SK-N-MC (cell line): ENCODE measurements around the gene METAP1.

Experiments used
- EZH2 ChIP-seq: fragments of 200-600 bp; sonication (generic); IDR thresholded peaks from one replicate; pipeline ENCODE4 v1.6.1; 2017; ENCODE audit warnings: antibody characterized with exemption
- FOXP2 ChIP-seq: optimal IDR thresholded peaks from 2 replicates; pipeline ENCODE3; 2011; ENCODE audit warnings: mild to moderate bottlenecking, moderate library complexity; ENCODE audit not compliant: insufficient read depth; ENCODE audit errors: extremely low read length, control extremely low read depth
- POLR2AphosphoS5 ChIP-seq: IDR thresholded peaks from 2 replicates; pipeline ENCODE4 v1.6.1; 2012; ENCODE audit warnings: mild to moderate bottlenecking, low read depth, low read length, borderline replicate concordance

DNA sequence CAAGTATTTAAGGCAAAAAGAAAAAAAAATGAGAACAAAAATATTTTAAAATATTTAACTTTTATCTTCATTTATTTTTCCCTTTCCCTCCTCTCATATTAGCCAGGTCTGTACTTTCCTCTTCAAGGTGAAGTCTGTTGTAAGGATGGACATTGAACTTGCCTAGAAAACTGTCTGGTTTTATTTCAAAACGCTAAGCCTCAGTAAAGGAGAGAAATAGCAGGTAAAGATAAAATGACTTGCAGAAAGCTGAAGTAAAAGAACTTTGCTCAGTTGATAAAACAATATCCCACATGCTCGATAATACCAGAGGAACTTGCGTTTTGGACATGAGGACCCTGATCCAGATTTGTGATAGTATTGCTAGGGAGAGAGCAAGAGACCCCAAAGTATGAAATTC is 28.6 kb upstream of the METAP1 start:
- TF ChIP-seq POLR2AphosphoS5 (no peak), EZH2 (no peak), FOXP2 (no peak)
